GM18909 (cell line): ENCODE measurements around the gene CDH4.
"Not testable (repeated sequence)": the region's sequence is repeated elsewhere in the genome, so short reads cannot be mapped to it uniquely, and the experiment has no call there.

ENCODE experiments used
- ATAC-seq: cut with Tn5 transposase; IDR thresholded peaks from one replicate; pipeline ENCODE4 v1.9.1; 2021; ENCODE audit warnings: mild to moderate bottlenecking; ENCODE audit not compliant: unreplicated experiment, poor library complexity

Gene CDH4

GRCh38 chr20:61476956-61477355 lies 224.9 kb downstream of the CDH4 start:
- ATAC-seq: no peak

- ATAC-seq: no peak
These were observed 225.4 kb downstream of the CDH4 start for GRCh38 chr20:61477451-61477861.

- ATAC-seq: no peak
These were observed 226.0 kb downstream of the CDH4 start for GRCh38 chr20:61478094-61478493.

- ATAC-seq: no peak
These were observed 226.7 kb downstream of the CDH4 start for GRCh38 chr20:61478611-61479305.

GRCh38 chr20:61479433-61479832 lies 227.4 kb downstream of the CDH4 start:
- ATAC-seq: not testable (repeated sequence)

GRCh38 chr20:61480158-61480825 lies 228.2 kb downstream of the CDH4 start:
- no peak for ATAC-seq

GRCh38 chr20:61482056-61482887 lies 230.2 kb downstream of the CDH4 start:
- no peak for ATAC-seq

GRCh38 chr20:61482901-61483300 lies 230.8 kb downstream of the CDH4 start:
- no peak for ATAC-seq

- no peak for ATAC-seq
These were observed 231.4 kb downstream of the CDH4 start for GRCh38 chr20:61483336-61484067.

- no peak for ATAC-seq
These were observed 234.1 kb downstream of the CDH4 start for GRCh38 chr20:61486198-61486597.

- ATAC-seq: no peak
These were observed 235.4 kb downstream of the CDH4 start for GRCh38 chr20:61487346-61487996.

- ATAC-seq: no peak
These were observed 235.9 kb downstream of the CDH4 start for GRCh38 chr20:61487997-61488371.

- ATAC-seq: no peak
These were observed 238.7 kb downstream of the CDH4 start for GRCh38 chr20:61490721-61491120.

GRCh38 chr20:61492065-61492464 lies 240.0 kb downstream of the CDH4 start:
- ATAC-seq: no peak

GRCh38 chr20:61493798-61494305 lies 241.8 kb downstream of the CDH4 start:
- ATAC-seq: no peak

GRCh38 chr20:61494763-61495575 lies 242.9 kb downstream of the CDH4 start:
- ATAC-seq: no peak

- ATAC-seq: no peak
These were observed 245.1 kb downstream of the CDH4 start for GRCh38 chr20:61497029-61497627.

GRCh38 chr20:61499859-61500554 lies 247.9 kb downstream of the CDH4 start:
- no peak for ATAC-seq
